MM.1S (cell line): ENCODE measurements around the gene EXOC3L1.

Experiments used
- CTCF ChIP-seq: fragments of 300-600 bp; sonication (generic); IDR thresholded peaks from 2 replicates; pipeline ENCODE4 v1.5.1; 2016; ENCODE audit warnings: antibody characterized with exemption, low read length, mixed read lengths
- EZH2phosphoT487 ChIP-seq: fragments of 300-600 bp; sonication (generic); IDR thresholded peaks from 2 replicates; pipeline ENCODE4 v1.6.1; 2018; ENCODE audit warnings: antibody characterized with exemption, low read length

GRCh38 chr16:67195676-67196075 lies 5.7 kb upstream of the EXOC3L1 start:
- TF ChIP-seq CTCF, result no peak
- no peak for TF ChIP-seq EZH2phosphoT487
